GM19455 (cell line): ENCODE data around the gene NXPH3.

Source experiments
- ATAC-seq: cut with Tn5 transposase; IDR thresholded peaks from one replicate; pipeline ENCODE4 v1.9.1; 2021; ENCODE audit not compliant: unreplicated experiment

Gene NXPH3

GRCh38 chr17:49574945-49575678 is 559 bp upstream of the NXPH3 start:
- ATAC-seq, result peak; percentile 18

DNA sequence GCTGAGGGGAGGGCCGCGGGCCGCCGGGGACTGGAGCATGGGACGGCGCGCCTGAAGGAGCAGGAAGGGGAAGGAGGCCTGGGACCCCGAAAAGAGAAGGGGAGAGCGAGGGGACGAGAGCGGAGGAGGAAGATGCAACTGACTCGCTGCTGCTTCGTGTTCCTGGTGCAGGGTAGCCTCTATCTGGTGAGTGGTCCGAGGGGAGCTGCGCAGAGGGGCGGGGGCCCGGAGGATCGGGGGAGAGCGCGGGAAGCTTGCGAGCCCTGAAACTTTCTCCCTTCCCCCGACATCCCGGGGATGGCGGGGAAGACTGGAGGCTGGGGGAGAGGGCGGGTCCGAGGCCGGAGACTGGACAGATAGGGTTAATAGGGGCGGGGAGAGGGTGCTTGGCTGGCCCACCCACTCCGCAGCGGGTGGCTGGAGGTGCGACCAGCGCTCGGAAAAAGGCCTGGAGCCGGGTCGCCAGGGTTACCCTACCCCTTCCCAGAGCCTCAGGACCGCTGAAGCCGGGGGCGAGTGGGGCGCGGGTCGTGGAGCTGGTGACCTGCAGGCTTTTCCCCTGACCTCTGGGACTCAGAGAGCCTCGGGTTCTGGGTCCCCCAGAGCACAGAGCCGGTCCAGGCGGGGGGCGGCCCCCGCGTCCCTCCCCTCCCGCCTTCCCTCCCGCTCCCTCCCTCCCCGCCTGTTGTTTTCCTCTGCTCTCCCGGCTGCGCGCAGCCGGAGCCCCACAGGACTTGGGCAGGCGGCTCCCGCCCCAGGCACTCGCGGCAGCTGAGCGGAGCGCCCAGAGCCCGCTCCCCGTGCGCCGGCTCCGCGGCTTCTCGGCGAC is 631 bp downstream of the NXPH3 start:
- ATAC-seq, result no peak

GRCh38 chr17:49576917-49577649 is 1.4 kb downstream of the NXPH3 start:
- no peak for ATAC-seq

DNA sequence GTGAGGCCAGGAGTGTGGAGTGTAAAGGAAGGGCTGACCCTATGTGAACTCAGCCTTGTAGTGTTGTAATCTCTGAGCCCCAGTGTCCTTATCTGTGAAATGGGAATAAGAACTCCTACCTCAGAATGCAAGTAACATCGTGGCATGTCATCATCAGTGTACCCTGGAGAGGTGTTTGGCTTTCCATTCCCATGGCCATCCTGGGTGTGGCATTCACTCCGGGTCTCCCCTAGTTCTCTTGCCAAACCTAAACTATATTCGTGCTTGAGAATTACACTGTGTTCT is 1.9 kb downstream of the NXPH3 start:
- no peak for ATAC-seq

DNA sequence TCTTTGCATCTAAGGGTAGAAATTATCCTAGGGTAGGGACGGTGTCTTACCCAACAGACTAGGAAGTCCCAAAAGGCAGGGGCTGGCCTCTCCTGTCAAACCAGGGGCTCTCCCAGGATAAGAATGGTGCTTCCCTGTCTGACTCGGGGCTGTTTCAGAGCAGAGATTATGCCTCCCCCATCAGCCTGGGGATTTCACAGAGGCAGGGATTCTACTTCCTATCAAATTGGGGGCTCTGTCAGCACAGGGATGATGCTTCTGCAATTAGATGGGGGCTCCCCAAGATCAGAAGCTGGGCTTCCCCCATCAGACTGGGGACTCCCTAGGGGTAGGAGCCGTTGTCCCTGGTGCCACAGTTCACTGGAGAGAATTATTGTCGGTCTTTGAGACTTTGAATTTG is 2.3 kb downstream of the NXPH3 start:
- ATAC-seq, result no peak

- ATAC-seq, result no peak
Measured at GRCh38 chr17:49578414-49578813, 2.7 kb downstream of the NXPH3 start.

DNA sequence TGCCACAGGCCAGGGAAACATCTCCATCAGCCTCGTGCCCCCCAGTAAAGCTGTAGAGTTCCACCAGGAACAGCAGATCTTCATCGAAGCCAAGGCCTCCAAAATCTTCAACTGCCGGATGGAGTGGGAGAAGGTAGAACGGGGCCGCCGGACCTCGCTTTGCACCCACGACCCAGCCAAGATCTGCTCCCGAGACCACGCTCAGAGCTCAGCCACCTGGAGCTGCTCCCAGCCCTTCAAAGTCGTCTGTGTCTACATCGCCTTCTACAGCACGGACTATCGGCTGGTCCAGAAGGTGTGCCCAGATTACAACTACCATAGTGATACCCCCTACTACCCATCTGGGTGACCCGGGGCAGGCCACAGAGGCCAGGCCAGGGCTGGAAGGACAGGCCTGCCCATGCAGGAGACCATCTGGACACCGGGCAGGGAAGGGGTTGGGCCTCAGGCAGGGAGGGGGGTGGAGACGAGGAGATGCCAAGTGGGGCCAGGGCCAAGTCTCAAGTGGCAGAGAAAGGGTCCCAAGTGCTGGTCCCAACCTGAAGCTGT is 3.4 kb downstream of the NXPH3 start:
- no peak for ATAC-seq

DNA sequence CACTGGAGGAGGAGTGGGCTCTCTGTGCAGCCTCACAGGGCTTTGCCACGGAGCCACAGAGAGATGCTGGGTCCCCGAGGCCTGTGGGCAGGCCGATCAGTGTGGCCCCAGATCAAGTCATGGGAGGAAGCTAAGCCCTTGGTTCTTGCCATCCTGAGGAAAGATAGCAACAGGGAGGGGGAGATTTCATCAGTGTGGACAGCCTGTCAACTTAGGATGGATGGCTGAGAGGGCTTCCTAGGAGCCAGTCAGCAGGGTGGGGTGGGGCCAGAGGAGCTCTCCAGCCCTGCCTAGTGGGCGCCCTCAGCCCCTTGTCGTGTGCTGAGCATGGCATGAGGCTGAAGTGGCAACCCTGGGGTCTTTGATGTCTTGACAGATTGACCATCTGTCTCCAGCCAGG is 3.9 kb downstream of the NXPH3 start:
- ATAC-seq, result no peak

GRCh38 chr17:49580055-49580721 is 4.5 kb downstream of the NXPH3 start:
- ATAC-seq, result no peak

DNA sequence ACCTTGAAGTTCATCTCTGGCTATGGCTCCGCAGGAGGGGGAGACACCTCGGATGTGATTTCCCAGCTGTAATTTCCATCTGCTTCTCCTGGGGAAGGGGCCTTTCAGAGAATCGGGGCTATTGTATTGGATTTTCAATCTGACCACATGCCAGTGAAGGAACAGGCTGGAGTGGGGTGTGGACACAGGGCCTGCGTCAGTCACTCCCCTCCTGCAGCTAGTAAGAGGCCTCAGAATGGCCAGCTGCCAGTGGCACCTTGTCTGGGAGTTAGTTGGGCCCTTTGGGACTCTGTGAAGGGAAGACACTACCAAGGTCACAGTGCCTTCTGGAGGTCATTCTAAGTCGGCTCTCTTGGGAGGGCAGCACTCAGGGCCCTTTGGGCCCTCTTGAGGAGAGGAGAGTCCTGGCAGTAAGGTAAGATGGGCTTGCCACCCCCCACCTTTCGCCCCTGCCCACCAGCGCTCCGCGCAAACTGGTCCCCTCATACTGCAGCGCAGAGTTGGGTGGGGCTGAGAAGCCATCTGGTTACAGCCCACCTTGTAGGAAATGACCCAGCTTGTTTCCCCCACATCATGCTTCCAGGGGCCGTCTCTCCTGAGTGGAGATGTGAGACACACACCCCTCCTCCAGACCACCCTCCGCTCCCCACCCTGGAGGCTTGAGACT is 5.4 kb downstream of the NXPH3 start:
- ATAC-seq, result no peak

GRCh38 chr17:49581648-49581998 is 6.0 kb downstream of the NXPH3 start:
- ATAC-seq, result no peak

DNA sequence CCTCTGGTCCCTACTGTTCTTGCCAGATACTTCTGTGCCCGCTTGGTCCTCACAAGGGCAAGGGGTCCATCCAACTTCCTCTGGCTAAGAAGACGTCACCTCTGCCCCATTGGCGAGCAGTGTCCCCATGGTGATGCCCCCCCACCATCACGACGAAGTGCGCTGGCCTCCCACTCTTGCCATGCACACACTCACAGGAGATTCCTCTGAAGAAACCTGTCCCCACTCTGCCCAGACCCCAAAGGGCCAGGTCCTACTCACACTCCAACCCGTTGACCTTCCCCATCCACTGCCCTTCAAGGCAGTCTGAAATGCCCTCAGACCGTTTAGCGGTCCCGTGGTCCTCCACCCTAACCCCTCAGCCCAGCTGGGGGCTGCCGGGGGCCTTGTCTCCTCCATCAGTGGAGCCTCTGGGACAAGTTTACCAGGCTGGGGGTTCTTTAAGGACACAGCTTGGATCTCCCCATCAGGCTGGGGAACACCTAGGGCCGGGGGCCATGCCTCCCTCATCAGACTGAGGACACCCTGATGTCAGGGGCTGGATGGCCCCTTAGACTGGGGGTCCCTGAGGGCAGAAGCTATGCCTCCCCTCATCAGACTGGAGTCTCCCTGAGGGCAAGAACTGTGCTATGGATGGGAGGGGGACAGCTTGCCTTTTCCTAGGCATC is 6.5 kb downstream of the NXPH3 start:
- ATAC-seq, result no peak

DNA sequence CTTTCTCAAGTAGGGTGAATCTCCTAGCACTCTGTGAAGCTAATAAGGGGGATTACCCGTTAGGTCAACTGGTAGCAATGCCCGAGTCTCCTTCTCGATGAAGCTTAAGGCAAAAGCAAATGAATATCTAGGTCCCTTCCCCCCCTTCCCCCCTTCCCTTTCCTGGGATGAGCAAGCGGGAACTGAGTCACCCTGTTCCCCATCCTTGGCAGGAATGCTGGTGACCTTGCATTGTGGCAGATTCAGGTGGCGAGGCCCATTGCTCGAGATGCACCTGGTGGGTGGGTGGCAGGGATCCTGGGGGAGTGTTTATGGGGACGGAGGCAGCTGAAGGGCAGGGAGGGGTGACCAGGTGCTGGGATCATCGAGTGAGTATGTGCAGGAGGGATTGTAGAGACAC is 7.1 kb downstream of the NXPH3 start:
- no peak for ATAC-seq

DNA sequence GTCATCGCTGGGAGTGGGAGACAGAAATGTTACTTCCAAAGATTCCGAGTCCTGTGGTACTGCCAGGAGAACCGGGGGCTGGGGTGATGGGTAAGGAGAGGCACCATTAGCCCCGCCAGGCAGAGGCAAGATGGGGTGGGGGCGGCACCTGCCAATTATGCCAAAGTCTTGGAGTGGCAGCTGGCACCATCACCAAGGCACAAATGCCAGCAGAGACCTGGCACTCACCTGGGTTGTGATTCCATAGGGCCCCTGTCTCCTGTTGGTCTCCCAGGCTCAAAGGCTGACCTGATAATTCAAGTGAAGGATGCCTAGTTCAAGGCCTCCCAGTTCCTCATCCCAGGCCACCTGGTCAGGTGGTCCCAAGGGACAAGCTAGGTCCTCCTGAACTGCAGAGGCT is 7.6 kb downstream of the NXPH3 start:
- ATAC-seq, result no peak

- no peak for ATAC-seq
Measured at GRCh38 chr17:49583889-49584288, 8.2 kb downstream of the NXPH3 start.

GRCh38 chr17:49585422-49586027 is 9.9 kb downstream of the NXPH3 start:
- ATAC-seq, result no peak

DNA sequence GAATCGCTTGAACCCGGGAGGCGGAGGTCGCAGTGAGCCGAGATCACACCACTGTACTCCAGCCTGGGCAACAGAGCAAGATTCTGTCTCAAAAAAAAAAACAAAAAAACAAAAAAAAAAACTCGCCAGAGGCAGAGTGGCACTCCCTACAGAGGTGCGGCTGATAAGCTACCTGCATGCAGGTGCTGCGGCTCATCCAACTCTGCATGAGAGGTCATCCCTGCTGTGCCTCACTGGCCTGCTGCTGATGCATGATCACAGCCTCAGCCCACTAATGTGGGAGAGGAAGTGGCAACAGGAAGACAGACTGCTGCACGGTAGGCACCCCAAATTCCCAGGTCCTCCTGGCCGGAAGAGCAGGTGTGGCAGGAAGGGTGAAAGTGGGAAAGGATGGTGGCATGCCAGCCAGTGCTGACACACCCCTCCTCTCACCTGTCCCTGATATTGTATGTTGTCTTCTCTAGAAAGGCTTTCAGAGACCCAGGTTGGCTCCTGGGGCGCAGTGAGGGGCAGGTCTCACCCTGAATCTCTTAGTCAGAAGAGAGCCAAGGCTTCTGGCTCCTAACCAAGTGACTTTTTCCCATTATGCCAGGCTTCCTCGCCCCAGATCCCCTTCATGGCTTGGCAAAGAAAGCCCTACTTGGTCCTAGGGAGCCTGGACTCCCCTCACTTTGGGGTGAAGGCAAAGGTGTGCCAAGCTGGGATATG is 11.8 kb downstream of the NXPH3 start:
- no peak for ATAC-seq

GRCh38 chr17:49588312-49588711 is 12.6 kb downstream of the NXPH3 start:
- ATAC-seq, result no peak
